MM.1S (cell line): ENCODE measurements around the gene PPP1R9B.

Source experiments
- DNase-seq: peaks from one replicate; pipeline ENCODE4 v3.0.0-alpha.2; 2015
- H2AFZ ChIP-seq: fragments of 300-600 bp; sonication (generic); 2 replicates; pipeline ENCODE4 v1.6.0; 2016; ENCODE audit warnings: antibody characterized with exemption, low read length
- H3F3A ChIP-seq: fragments of 300-600 bp; sonication (generic); 2 replicates; pipeline ENCODE4 v1.6.1; 2016; ENCODE audit warnings: mild to moderate bottlenecking, antibody characterized with exemption, low read length, moderate library complexity, mixed read lengths; ENCODE audit not compliant: insufficient read depth
- H3K27ac ChIP-seq: fragments of 300-600 bp; sonication (generic); 2 replicates; pipeline ENCODE4 v1.5.1; 2016; ENCODE audit warnings: mild to moderate bottlenecking, low read length
- H3K27me3 ChIP-seq: fragments of 300-600 bp; sonication (generic); replicated peaks from 2 replicates; pipeline ENCODE4 v1.6.0; 2016; ENCODE audit warnings: low read length; ENCODE audit not compliant: insufficient read depth
- H3K36me3 ChIP-seq: fragments of 300-600 bp; sonication (generic); replicated peaks from 2 replicates; pipeline ENCODE4 v1.6.1; 2016; ENCODE audit warnings: mild to moderate bottlenecking, low read length, mixed read lengths; ENCODE audit not compliant: insufficient read depth
- H3K4me1 ChIP-seq: fragments of 300-600 bp; sonication (generic); 2 replicates; pipeline ENCODE4 v1.6.1; 2016; ENCODE audit warnings: low read length, mixed read lengths
- H3K4me2 ChIP-seq: fragments of 300-600 bp; sonication (generic); 2 replicates; pipeline ENCODE4 v1.6.0; 2016; ENCODE audit warnings: low read depth, low read length
- H3K4me3 ChIP-seq: fragments of 300-600 bp; sonication (generic); 2 replicates; pipeline ENCODE4 v1.5.1; 2016; ENCODE audit warnings: low read length, mixed read lengths
- H3K79me2 ChIP-seq: fragments of 300-600 bp; sonication (generic); 2 replicates; pipeline ENCODE4 v1.6.1; 2016; ENCODE audit warnings: mixed run types, low read length, mixed read lengths
- H3K9ac ChIP-seq: fragments of 300-600 bp; sonication (generic); 2 replicates; pipeline ENCODE4 v1.6.1; 2016; ENCODE audit warnings: low read length, mixed read lengths
- H3K9me2 ChIP-seq: fragments of 300-600 bp; sonication (generic); replicated peaks from 2 replicates; pipeline ENCODE4 v1.6.1; 2016; ENCODE audit warnings: mild to moderate bottlenecking, low read length, mixed read lengths; ENCODE audit not compliant: insufficient read depth
- H3K9me3 ChIP-seq: fragments of 300-600 bp; sonication (generic); replicated peaks from 2 replicates; pipeline ENCODE4 v1.6.1; 2016; ENCODE audit warnings: mild to moderate bottlenecking, low read length, mixed read lengths; ENCODE audit not compliant: insufficient read depth
- H4K20me1 ChIP-seq: fragments of 300-600 bp; sonication (generic); 2 replicates; pipeline ENCODE4 v1.6.1; 2016; ENCODE audit warnings: mild to moderate bottlenecking, low read length, moderate library complexity, mixed read lengths; ENCODE audit not compliant: insufficient read depth
- EZH2 ChIP-seq: fragments of 300-600 bp; sonication (generic); optimal IDR thresholded peaks from 2 replicates; pipeline ENCODE3; 2017; ENCODE audit warnings: low read depth, mild to moderate bottlenecking, antibody characterized with exemption, low read length, mixed read lengths
- EZH2phosphoT487 ChIP-seq: fragments of 300-600 bp; sonication (generic); IDR thresholded peaks from 2 replicates; pipeline ENCODE4 v1.6.1; 2018; ENCODE audit warnings: antibody characterized with exemption, low read length
- TF ChIP-seq, protein P1 (sequence below): fragments of 300-600 bp; sonication (generic); IDR thresholded peaks from 2 replicates; pipeline ENCODE4 v1.5.1; 2016; ENCODE audit warnings: antibody characterized with exemption, low read length, mixed read lengths

The PPP1R9B gene

DNA sequence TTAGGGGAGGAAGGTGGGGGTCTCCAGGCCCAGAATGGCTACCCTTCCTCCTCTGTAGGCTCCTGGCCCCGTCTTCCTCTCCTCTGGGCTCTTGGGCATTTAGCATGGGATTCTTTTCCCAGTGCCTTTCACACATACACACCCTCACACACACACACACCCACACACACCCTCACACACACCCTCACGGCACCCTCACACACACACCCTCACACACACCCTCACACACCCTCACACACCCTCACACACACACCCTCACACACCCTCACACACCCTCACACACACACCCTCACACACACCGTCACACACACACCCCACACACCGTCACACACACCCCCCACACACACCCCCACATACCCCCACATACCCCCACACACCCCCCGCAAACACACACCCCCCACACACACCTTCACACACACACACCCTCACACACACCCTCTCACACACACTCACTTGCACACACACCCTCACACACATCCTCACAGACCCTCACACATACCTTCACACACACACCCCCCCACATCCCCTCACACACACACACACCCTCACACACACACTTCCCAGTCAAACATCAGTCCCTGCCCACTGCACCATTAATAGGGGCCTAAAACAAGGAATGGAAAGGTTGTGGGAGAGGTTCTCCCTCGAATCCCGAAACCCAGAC lies 16.2 kb upstream of the PPP1R9B start:
- H3K4me1 ChIP-seq = peaks cover 35% of the 10 kb centered on the region

GRCh38 chr17:50165867-50166517 lies 15.5 kb upstream of the PPP1R9B start, which contains the start of gene SGCA:
Gene SGCA, plus strand, starts transcription at chr17:50166005. Its CDS starts 36 bp downstream, at chr17:50166041.
- no peak for DNase-seq
- Histone ChIP-seq H3K9ac (no peak within 1 kb of the TSS), H3K79me2 (no peaks in the 10 kb centered on the region), H3K9me2 (no peaks in the 10 kb centered on the region), H3K4me3 (no peak within 1 kb of the TSS), H3K4me1 (peaks cover 29% of the 10 kb centered on the region), H2AFZ (no peak within 1 kb of the TSS), H3K4me2 (no peak within 1 kb of the TSS), H3K9me3 (no peaks in the 10 kb centered on the region), H3F3A (peaks cover 6% of the 10 kb centered on the region; the same call in 1 of the 2 replicates), H3K36me3 (no peaks in the 10 kb centered on the region), H4K20me1 (no peaks in the 10 kb centered on the region), H3K27me3 (no peaks in the 10 kb centered on the region), H3K27ac (no peak within 1 kb of the TSS)
- TF ChIP-seq, protein P1, sequence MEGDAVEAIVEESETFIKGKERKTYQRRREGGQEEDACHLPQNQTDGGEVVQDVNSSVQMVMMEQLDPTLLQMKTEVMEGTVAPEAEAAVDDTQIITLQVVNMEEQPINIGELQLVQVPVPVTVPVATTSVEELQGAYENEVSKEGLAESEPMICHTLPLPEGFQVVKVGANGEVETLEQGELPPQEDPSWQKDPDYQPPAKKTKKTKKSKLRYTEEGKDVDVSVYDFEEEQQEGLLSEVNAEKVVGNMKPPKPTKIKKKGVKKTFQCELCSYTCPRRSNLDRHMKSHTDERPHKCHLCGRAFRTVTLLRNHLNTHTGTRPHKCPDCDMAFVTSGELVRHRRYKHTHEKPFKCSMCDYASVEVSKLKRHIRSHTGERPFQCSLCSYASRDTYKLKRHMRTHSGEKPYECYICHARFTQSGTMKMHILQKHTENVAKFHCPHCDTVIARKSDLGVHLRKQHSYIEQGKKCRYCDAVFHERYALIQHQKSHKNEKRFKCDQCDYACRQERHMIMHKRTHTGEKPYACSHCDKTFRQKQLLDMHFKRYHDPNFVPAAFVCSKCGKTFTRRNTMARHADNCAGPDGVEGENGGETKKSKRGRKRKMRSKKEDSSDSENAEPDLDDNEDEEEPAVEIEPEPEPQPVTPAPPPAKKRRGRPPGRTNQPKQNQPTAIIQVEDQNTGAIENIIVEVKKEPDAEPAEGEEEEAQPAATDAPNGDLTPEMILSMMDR = no peak
- TF ChIP-seq EZH2 (no peak), EZH2phosphoT487 (no peak)

More for the DNA sequence above, 16.2 kb upstream of the PPP1R9B start:
- no peak overlapping the region for H3K27ac ChIP-seq
- H3K36me3 ChIP-seq = no peaks in the 10 kb centered on the region
- H3K9me3 ChIP-seq = no peaks in the 10 kb centered on the region
- H2AFZ ChIP-seq = no peak overlapping the region
- no peaks in the 10 kb centered on the region for H3K27me3 ChIP-seq
- TF ChIP-seq EZH2 (no peak), EZH2phosphoT487 (no peak)
- TF ChIP-seq, protein P1 = no peak
- no peaks in the 10 kb centered on the region for H3K9me2 ChIP-seq
- H3K4me2 ChIP-seq = no peak overlapping the region
- H3K4me3 ChIP-seq = no peak overlapping the region
- no peak overlapping the region for H3K9ac ChIP-seq
- H3K79me2 ChIP-seq = no peaks in the 10 kb centered on the region
- H4K20me1 ChIP-seq = no peaks in the 10 kb centered on the region
- H3F3A ChIP-seq = peaks cover 9% of the 10 kb centered on the region; the same call in 1 of the 2 replicates
- no peak for DNase-seq

- Histone ChIP-seq H3K79me2 (no peaks in the 10 kb centered on the region), H2AFZ (no peak overlapping the region), H3K4me1 (peaks cover 26% of the 10 kb centered on the region), H3K9me2 (no peaks in the 10 kb centered on the region), H3K36me3 (no peaks in the 10 kb centered on the region), H4K20me1 (no peaks in the 10 kb centered on the region), H3K9me3 (no peaks in the 10 kb centered on the region), H3K27me3 (no peaks in the 10 kb centered on the region), H3K4me3 (no peak overlapping the region), H3F3A (peaks cover under 1% of the 10 kb centered on the region; the same call in 1 of the 2 replicates), H3K4me2 (no peak overlapping the region), H3K27ac (no peak overlapping the region), H3K9ac (no peak overlapping the region)
- no peak for DNase-seq
- TF ChIP-seq EZH2phosphoT487 = no peak
These were observed 15.0 kb upstream of the PPP1R9B start for GRCh38 chr17:50165466-50165865.

- H3K4me3 ChIP-seq = no peak overlapping the region
- peaks cover 22% of the 10 kb centered on the region for H3K4me1 ChIP-seq
- no peak overlapping the region for H3K27ac ChIP-seq
- no peak overlapping the region for H2AFZ ChIP-seq
- DNase-seq = no peak
- no peaks in the 10 kb centered on the region for H3K9me3 ChIP-seq
- no peak overlapping the region for H3K9ac ChIP-seq
- no peak overlapping the region for H3K4me2 ChIP-seq
- H3K36me3 ChIP-seq = no peaks in the 10 kb centered on the region
- no peaks in the 10 kb centered on the region for H4K20me1 ChIP-seq
- H3F3A ChIP-seq = no peaks in the 10 kb centered on the region
- no peak for TF ChIP-seq EZH2
- TF ChIP-seq EZH2phosphoT487 = no peak
- TF ChIP-seq, protein P1 = no peak
- H3K9me2 ChIP-seq = no peaks in the 10 kb centered on the region
- no peaks in the 10 kb centered on the region for H3K79me2 ChIP-seq
- no peaks in the 10 kb centered on the region for H3K27me3 ChIP-seq
These were observed 14.6 kb upstream of the PPP1R9B start for GRCh38 chr17:50165066-50165465.
